ENCODE data around the gene HUWE1. TPM values are rescaled to one million over a fixed set of nuclear protein-coding genes. Genes with fewer than 3 reads are reported as not detected.

The HUWE1 gene
- total and polyA plus RNA-seq, 9 of the 15 experiments (the other 6 are each of a cell fraction or from before 2014, with no cell fraction given) = 23.9 to 204 (median 65.1) TPM

DNA sequence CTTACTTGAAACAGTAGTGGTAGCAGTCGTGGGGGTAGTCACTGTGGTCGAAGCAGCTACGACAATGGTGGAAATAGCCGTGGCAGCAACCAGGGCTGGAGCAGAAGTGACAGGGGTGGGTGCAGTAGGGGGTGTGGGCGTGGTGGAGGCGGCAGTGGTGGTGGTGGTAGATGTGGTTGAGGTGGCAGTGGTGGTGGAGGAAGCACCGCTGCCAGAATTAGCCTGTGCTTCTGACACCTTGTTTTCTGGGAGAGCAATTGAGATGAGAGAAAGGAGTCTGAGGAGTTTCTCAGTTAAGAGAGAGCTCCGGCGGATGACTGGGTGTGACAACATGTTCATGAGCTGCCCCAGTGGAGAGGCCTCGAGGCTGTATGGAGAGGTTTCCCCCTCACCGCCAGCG is 138.9 kb downstream of the HUWE1 start:
- Histone ChIP-seq H3K4me2 (ENCODE audit: insufficient read depth, low read length) (no peak overlapping the region), H3K36me3 (ENCODE audit: control insufficient read depth, insufficient read depth, low read length) (peaks cover 99% of the 10 kb centered on the region; the same call in 2 of the 3 replicates), H3K9me3 (replicated peaks; ENCODE audit: control insufficient read depth, insufficient read depth, low read depth, low read length) (no peaks in the 10 kb centered on the region), H4K20me1 (replicated peaks; ENCODE audit: control insufficient read depth, insufficient read depth, low read length) (no peaks in the 10 kb centered on the region), H3K27me3 (ENCODE audit: control insufficient read depth in 2 of 2, insufficient read depth in 2 of 2, low read length in 2 of 2) (no peaks in the 10 kb centered on the region), H3K79me2 (ENCODE audit: control insufficient read depth, insufficient read depth, low read length) (no peaks in the 10 kb centered on the region), H3K4me3 (no peak overlapping the region), H3K27ac (ENCODE audit: extremely low read depth, low read depth, low read length) (no peak overlapping the region), H3K9me1 (ENCODE audit: control insufficient read depth, insufficient read depth, low read length) (no peaks in the 10 kb centered on the region), H3K9ac (ENCODE audit: insufficient read depth in 1 of 2, low read depth in 2 of 2, low read length in 2 of 2) (no peak overlapping the region), H2AFZ (ENCODE audit: low read depth, low read length) (no peak overlapping the region), H3K4me1 (replicated peaks in 1 of 2; ENCODE audit: control insufficient read depth in 2 of 2, insufficient read depth in 2 of 2, low read length in 2 of 2) (no peaks in the 10 kb centered on the region)
- POLR2A ChIA-PET = interaction anchor here (1.1 kb wide), 1 partner anchor 8 kb away, joined by 3 read pairs; no protein-coding TSS in a partner anchor
- no peak for TF ChIP-seq ZBTB17 (CRISPR knock-in tag; IDR thresholded peaks at IDR 0.05)
- no TSS peak for BruUV-seq (replicated peaks)
- ATAC-seq (no peak), FAIRE-seq (no peak), DNase-seq (ENCODE audit: extremely low read depth in 1 of 4, low spot score in 3 of 4) (no peak)
- WGBS (ENCODE audit: insufficient coverage, low coverage, missing lambda C conversion rate) = 93% methylated on average over 5 of the region's 12 CpGs
- intact Hi-C loops (cut with micrococcal nuclease) (no loop called here), in situ Hi-C loops (cut with MboI) (no loop called here)
- CTCF ChIA-PET (ENCODE audit: low intra/inter-chr PET ratio) = no interaction called here

DNA sequence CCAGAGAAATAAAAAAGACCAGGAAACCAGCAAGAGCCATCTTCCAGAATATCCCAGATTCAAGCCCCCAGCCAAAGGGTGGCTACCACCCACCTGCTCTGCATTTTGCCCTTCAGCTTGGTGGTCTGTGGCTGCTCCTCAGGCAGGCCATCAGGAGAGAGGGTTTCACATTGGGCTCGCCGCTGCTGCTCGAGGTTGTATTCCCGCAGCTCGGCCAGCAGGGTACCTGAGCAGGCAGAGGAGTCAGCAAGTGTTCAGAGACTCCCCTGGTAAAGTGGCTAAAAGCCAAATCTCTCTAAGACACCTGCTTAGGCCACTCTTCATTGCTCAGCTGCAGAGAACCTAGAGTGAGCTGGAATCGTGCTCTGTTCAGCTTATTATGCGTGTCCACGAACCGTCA is 141.6 kb downstream of the HUWE1 start:
- Histone ChIP-seq H3K36me3 (ENCODE audit: control insufficient read depth, insufficient read depth, low read length) (peaks cover 90% of the 10 kb centered on the region; the same call in 2 of the 3 replicates), H3K9me3 (replicated peaks; ENCODE audit: control insufficient read depth, insufficient read depth, low read depth, low read length) (no peaks in the 10 kb centered on the region), H3K27ac (ENCODE audit: extremely low read depth, low read depth, low read length) (no peak overlapping the region), H4K20me1 (replicated peaks; ENCODE audit: control insufficient read depth, insufficient read depth, low read length) (no peaks in the 10 kb centered on the region), H3K4me1 (replicated peaks in 1 of 2; ENCODE audit: control insufficient read depth in 2 of 2, insufficient read depth in 2 of 2, low read length in 2 of 2) (no peaks in the 10 kb centered on the region), H3K9me1 (ENCODE audit: control insufficient read depth, insufficient read depth, low read length) (no peaks in the 10 kb centered on the region), H2AFZ (ENCODE audit: low read depth, low read length) (no peak overlapping the region), H3K79me2 (ENCODE audit: control insufficient read depth, insufficient read depth, low read length) (no peaks in the 10 kb centered on the region), H3K9ac (ENCODE audit: insufficient read depth in 1 of 2, low read depth in 2 of 2, low read length in 2 of 2) (no peak overlapping the region), H3K27me3 (ENCODE audit: control insufficient read depth in 2 of 2, insufficient read depth in 2 of 2, low read length in 2 of 2) (no peaks in the 10 kb centered on the region), H3K4me2 (ENCODE audit: insufficient read depth, low read length) (no peak overlapping the region), H3K4me3 (no peak overlapping the region)
- no TSS peak for BruUV-seq (replicated peaks)
- 96% methylated on average over 9 of the region's 9 CpGs for WGBS (ENCODE audit: insufficient coverage, low coverage, missing lambda C conversion rate)
- intact Hi-C loops (cut with micrococcal nuclease) (no loop called here), in situ Hi-C loops (cut with MboI) (no loop called here)
- POLR2A ChIA-PET = interaction anchor here (0.5 to 1.8 kb wide), 2 partner anchors 10 to 11 kb away, joined by 3 to 4 read pairs; no protein-coding TSS in a partner anchor
- CTCF ChIA-PET (ENCODE audit: low intra/inter-chr PET ratio) = no interaction called here
- DNase-seq (ENCODE audit: extremely low read depth in 1 of 4, low spot score in 3 of 4) = no peak
- no peak for ATAC-seq
- TF ChIP-seq ZNF785 (CRISPR knock-in tag; IDR thresholded peaks at IDR 0.05) = no peak
- TF ChIP-seq CBFA2T2 (conservative IDR thresholded peaks at IDR 0.05) = no peak
- TF ChIP-seq FOXP1 (CRISPR knock-in tag; IDR thresholded peaks at IDR 0.05) = no peak
- TF ChIP-seq, protein P1, sequence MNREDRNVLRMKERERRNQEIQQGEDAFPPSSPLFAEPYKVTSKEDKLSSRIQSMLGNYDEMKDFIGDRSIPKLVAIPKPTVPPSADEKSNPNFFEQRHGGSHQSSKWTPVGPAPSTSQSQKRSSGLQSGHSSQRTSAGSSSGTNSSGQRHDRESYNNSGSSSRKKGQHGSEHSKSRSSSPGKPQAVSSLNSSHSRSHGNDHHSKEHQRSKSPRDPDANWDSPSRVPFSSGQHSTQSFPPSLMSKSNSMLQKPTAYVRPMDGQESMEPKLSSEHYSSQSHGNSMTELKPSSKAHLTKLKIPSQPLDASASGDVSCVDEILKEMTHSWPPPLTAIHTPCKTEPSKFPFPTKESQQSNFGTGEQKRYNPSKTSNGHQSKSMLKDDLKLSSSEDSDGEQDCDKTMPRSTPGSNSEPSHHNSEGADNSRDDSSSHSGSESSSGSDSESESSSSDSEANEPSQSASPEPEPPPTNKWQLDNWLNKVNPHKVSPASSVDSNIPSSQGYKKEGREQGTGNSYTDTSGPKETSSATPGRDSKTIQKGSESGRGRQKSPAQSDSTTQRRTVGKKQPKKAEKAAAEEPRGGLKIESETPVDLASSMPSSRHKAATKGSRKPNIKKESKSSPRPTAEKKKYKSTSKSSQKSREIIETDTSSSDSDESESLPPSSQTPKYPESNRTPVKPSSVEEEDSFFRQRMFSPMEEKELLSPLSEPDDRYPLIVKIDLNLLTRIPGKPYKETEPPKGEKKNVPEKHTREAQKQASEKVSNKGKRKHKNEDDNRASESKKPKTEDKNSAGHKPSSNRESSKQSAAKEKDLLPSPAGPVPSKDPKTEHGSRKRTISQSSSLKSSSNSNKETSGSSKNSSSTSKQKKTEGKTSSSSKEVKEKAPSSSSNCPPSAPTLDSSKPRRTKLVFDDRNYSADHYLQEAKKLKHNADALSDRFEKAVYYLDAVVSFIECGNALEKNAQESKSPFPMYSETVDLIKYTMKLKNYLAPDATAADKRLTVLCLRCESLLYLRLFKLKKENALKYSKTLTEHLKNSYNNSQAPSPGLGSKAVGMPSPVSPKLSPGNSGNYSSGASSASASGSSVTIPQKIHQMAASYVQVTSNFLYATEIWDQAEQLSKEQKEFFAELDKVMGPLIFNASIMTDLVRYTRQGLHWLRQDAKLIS (CRISPR knock-in tag; IDR thresholded peaks at IDR 0.05) = no peak
- no peak for TF ChIP-seq ZNF175 (CRISPR knock-in tag; IDR thresholded peaks at IDR 0.05; ENCODE audit: low read depth)
- no peak for TF ChIP-seq ZNF165 (CRISPR knock-in tag; IDR thresholded peaks at IDR 0.05; ENCODE audit: borderline replicate concordance)
- TF ChIP-seq, protein P2, sequence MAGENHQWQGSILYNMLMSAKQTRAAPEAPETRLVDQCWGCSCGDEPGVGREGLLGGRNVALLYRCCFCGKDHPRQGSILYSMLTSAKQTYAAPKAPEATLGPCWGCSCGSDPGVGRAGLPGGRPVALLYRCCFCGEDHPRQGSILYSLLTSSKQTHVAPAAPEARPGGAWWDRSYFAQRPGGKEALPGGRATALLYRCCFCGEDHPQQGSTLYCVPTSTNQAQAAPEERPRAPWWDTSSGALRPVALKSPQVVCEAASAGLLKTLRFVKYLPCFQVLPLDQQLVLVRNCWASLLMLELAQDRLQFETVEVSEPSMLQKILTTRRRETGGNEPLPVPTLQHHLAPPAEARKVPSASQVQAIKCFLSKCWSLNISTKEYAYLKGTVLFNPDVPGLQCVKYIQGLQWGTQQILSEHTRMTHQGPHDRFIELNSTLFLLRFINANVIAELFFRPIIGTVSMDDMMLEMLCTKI (IDR thresholded peaks at IDR 0.05; ENCODE audit: partially characterized antibody) = no peak
- TF ChIP-seq PTRF (tag; IDR thresholded peaks at IDR 0.05) = no peak
- no peak for TF ChIP-seq FOXA1 (IDR thresholded peaks at IDR 0.05; ENCODE audit: borderline replicate concordance)
- no peak for TF ChIP-seq ZBED1 (IDR thresholded peaks at IDR 0.05)
- FAIRE-seq = no peak

Measured in K562 (cell line).